GM11168 (cell line): ENCODE data around the gene TANC1.

Experiments used
- in situ Hi-C: fragments of 300-500 bp; cut with MboI; formaldehyde crosslinking; loops from one replicate; pipeline ENCODE4 v1.12.0; 2022; ENCODE audit warnings: low sequenced_read_pairs; ENCODE audit not compliant: unreplicated experiment

The TANC1 gene

GRCh38 chr2:159229476-159230144 lies 261.2 kb downstream of the TANC1 start:
- in situ Hi-C loops, result no loop called here

DNA sequence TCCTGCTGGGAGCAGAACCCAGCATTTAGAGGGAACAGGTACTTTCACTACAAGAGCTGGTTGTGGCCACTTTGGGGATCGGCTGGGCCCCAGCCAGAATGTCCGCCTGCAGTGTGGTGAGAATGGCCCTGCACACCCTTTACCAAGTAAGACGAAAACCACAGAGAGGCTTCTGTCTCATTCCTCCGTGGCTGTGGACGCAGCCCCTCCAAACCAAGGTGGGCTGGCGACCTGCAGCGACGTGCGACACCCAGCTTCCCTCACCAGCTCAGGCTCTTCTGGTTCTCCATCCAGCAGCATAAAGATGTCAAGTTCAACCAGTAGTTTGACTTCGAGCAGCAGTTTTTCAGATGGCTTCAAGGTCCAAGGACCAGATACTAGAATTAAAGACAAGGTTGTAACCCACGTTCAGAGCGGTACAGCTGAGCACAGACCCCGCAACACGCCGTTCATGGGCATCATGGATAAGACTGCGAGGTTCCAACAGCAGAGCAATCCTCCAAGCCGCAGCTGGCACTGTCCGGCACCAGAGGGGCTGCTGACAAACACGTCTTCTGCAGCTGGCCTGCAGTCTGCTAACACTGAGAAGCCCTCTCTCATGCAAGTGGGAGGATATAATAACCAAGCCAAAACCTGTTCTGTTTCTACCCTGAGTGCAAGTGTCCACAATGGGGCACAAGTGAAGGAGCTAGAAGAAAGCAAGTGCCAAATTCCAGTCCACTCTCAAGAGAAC lies 261.9 kb downstream of the TANC1 start:
- in situ Hi-C loops, result no loop called here

- in situ Hi-C loops, result no loop called here
These were observed 264.2 kb downstream of the TANC1 start for GRCh38 chr2:159232456-159233170.

GRCh38 chr2:159234868-159235267 lies 266.4 kb downstream of the TANC1 start:
- in situ Hi-C loops, result no loop called here

DNA sequence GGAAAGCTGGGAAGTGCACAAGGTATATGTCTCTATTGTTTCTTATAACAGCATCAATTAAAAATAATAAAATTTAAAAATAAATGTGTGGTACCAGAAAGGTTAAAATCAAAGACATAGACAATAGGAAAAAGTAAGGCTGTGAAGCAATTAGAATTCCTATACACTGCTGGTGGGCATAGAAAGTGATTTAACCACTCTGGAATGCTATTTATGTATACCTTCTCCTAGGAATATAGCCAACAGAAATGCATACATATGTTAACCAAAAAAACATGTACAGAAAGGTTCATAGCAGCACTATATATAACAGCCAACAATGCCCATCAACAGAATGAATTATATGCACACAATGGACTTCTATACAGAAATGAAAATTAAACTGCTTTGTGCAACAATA lies 275.1 kb downstream of the TANC1 start:
- in situ Hi-C loops, result no loop called here

DNA sequence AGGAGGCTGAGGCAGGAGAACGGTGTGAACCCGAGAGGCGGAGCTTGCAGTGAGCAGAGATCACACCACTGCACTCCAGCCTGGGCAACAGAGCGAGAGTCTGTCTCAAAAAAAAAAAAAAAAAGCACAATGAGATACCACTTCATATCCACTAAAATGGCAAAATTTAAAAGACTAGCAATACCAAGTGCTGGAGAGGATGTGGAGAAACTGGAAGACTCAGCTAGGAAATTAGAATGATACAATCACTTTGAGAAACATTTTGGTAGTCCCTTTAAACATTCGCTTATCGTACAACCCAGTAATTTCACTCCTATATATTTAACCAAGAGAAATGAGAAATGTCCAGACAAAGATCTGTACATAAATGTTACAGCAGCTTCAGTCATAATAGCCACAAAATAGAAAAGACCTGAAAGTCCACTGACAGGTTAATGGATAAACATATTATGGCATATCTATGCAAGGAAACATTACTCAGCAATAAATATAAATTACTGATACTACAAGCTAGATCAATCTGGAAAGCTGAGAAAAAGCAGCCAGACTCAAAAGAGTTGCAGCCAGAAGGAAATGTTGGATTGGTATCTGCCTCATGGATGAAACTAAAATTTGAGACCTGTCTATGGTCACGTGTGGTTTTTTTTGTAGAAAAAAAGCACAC lies 278.0 kb downstream of the TANC1 start:
- in situ Hi-C loops, result no loop called here

- in situ Hi-C loops, result no loop called here
These were observed 281.7 kb downstream of the TANC1 start for GRCh38 chr2:159249990-159250715.

DNA sequence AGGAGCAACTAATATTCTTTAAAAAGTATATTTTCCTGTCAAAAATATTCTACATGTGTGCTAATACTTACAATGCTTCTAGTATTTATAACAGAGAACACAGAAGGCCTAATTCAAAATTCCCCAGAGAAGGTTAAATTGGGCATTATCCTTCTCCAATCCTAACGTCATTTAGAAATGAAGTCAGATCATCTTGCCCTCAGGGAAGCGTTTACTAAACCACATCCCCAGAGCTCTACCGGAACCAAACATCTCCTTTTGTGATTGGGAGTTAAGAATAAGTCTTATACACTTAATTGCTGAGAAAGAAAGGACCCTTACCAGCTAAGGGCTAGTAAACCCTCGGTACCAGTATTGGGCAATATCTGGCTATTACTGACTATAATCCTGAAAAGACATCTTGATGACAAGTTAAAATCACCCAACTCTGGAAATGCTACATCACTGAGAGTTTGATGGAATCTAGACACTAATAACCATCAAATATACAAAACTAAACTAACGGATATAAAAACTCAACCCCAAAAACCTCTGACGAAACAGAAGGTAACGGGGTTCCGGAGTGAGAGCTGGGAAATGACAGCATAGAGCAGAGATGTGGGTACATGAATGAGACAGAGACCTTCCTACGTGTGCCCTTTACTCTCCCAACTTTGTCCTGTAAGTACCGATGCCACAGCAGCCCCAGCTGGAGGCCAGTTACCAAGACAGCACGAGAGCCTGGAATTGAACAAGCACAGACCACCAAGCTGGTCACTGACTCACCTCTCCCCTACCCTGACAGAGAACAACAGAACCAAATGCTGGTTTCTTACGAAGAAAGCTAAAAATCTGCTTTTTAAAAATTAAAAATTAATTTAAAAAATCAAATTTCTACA lies 283.1 kb downstream of the TANC1 start:
- in situ Hi-C loops, result no loop called here

DNA sequence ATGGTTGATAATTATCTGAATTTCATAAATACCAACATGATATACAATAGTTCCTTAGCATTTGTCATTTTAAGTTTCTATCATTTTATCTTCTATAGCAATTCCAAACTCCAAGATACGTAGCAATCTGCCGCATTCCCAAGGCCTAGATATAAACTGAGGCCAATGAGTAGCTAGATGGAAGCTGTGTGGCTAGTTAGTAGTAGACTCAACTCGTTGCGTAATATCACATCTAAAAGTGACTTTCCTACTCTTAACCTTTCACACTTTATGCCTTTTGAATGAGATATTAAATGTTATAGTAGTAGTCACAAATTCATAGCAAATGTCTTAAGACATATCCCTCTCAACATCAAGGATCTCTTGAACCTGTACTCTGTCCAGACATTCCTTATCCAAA lies 284.5 kb downstream of the TANC1 start:
- in situ Hi-C loops, result no loop called here

GRCh38 chr2:159256159-159256558 lies 287.7 kb downstream of the TANC1 start:
- in situ Hi-C loops, result no loop called here

GRCh38 chr2:159262226-159262625 lies 293.8 kb downstream of the TANC1 start:
- in situ Hi-C loops, result no loop called here

- in situ Hi-C loops, result no loop called here
These were observed 294.5 kb downstream of the TANC1 start for GRCh38 chr2:159262904-159263303.

GRCh38 chr2:159265171-159265576 lies 296.7 kb downstream of the TANC1 start:
- in situ Hi-C loops, result no loop called here

GRCh38 chr2:159266554-159266953 lies 298.1 kb downstream of the TANC1 start:
- in situ Hi-C loops, result no loop called here

DNA sequence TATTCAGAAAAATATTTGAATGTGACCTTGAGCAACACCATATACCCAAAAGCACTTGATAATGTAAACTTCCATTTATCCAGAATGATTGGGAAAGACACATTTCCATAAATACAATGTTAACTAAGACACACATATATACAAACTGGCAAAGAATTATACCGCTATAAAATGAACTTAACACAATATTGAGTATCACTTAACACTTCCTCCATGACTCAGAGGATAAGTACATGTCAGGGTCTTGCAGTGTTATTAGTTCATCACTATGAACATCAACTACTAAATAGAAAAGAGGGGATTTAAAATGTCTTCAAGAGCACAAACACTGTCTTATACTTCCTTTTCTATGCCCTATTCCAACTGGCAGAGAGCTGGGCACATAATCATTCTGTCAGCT lies 299.5 kb downstream of the TANC1 start:
- in situ Hi-C loops, result no loop called here

DNA sequence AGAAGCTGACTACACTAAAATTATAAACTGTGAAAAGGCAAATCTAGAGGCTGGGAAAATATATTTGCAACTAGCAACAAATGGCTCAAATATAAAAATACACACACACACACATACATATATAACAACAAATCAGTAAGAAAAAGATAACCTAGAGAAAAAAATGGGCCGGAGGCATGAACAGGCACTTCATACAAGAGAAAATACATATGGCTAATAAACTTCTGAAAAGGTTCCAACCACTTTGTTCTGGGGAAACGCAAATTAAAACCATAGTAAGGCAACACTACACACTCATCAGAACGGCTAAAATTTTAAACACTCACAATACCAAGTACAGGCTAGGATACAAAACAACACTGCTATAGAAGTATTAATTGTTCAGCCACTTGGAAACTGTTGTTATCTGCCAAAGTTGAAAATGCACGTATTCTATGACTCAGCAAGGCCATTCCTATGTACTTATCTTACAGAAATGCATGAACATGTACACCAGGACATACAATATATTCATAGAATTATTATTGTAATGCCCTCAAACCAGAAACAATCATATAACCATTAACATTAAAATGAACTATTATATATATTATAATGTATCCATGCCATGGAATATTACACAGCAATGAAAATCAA lies 302.4 kb downstream of the TANC1 start:
- in situ Hi-C loops, result no loop called here

- in situ Hi-C loops, result no loop called here
These were observed 303.7 kb downstream of the TANC1 start for GRCh38 chr2:159272156-159272555.

DNA sequence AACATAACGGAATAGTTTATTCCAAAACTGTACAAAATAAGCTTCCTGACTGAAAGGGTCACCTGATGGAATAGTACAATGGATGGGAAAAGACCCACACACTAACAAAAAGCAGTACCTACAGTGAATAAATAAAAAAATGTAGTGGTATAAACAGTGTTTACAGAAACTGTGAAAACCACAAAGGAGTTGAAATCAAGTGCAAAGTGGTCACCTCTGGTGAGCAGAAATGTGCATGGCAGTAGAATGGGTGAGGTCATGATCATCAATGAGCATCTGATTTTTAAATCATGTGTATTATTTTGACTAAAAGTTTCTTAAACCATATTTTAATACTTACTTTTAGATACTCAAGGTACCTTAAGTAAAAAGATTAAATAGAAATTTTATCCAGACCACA lies 306.7 kb downstream of the TANC1 start:
- in situ Hi-C loops, result no loop called here

DNA sequence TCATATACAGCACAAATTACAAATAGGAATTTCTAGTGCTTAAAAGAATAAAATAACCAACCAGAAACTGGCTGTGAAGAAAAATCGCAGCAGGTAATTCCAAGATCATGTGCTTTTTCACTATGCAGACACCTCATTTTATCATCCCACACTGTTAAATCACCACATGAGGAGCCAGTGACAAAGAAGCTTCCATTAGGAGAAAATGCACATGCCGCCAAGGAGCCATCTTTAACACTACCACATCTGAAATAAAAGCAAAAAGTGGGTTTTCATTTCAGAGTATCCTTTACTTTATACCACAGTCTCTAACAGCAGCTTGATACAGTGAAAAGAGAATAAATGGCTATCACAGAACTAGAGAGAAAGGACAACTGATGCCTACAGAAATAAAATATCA lies 311.3 kb downstream of the TANC1 start:
- in situ Hi-C loops, result no loop called here
